GM12878 (cell line): ENCODE results near the gene AFAP1L2.

Experiments used
- CHD2 ChIP-seq: IDR thresholded peaks from 2 replicates; pipeline ENCODE4 v1.6.1; 2011; ENCODE audit warnings: low read depth, low read length, improper control_type of control experiment, borderline replicate concordance
- CTCF ChIP-seq, 3 experiments: IDR thresholded peaks in 2 of 3; conservative IDR thresholded peaks in 1 of 3; 2 replicates each; pipeline ENCODE4 v1.5.1; 2011; ENCODE audit warnings: low read depth in 3 of 3, low read length in 3 of 3, mild to moderate bottlenecking in 3 of 3, control low read depth in 2 of 3, moderate library complexity in 2 of 3, inconsistent platforms in 1 of 3, mixed read lengths in 1 of 3; ENCODE audit not compliant: control insufficient read depth in 2 of 3, insufficient read depth in 1 of 3; ENCODE audit errors: extremely low read depth in 1 of 3
- NKRF ChIP-seq: fragments of 450-650 bp; conservative IDR thresholded peaks from 2 replicates; pipeline ENCODE4 v1.6.1; 2017; ENCODE audit warnings: mild to moderate bottlenecking, moderate library complexity
- NR2C2 ChIP-seq: IDR thresholded peaks from 2 replicates; pipeline ENCODE4 v1.6.1; 2011; ENCODE audit warnings: borderline replicate concordance, low read depth; ENCODE audit not compliant: control insufficient read depth, insufficient read length
- POLR2AphosphoS2 ChIP-seq: IDR thresholded peaks from 2 replicates; pipeline ENCODE4 v1.6.1; 2011; ENCODE audit warnings: low read depth, mild to moderate bottlenecking, low read length, improper control_type of control experiment, moderate library complexity
- YY1 ChIP-seq: IDR thresholded peaks from 2 replicates; pipeline ENCODE4 v1.6.1; 2011; ENCODE audit warnings: low read depth, mild to moderate bottlenecking, low read length

GRCh38 chr10:114345701-114346100 is 58.6 kb downstream of the AFAP1L2 start:
- TF ChIP-seq YY1 (no peak), NKRF (no peak), POLR2AphosphoS2 (no peak), CHD2 (no peak), CTCF (IDR thresholded peaks at IDR 0.05 in 2 of 3, conservative IDR thresholded peaks at IDR 0.05 in 1 of 3; ENCODE audit: control insufficient read depth in 2 of 3, extremely low read depth in 1 of 3, insufficient read depth in 1 of 3, low read depth in 3 of 3, low read length in 3 of 3) (no peak), NR2C2 (no peak)
